Measurements from ENCODE around the gene ERN1. TPM values are rescaled to one million over a fixed set of nuclear protein-coding genes. Genes with fewer than 3 reads are reported as not detected.

The ERN1 gene
- total and polyA plus RNA-seq, 3 donors from 2014 or later = 7.0 to 13.0 (median 12.8) TPM

- Histone ChIP-seq H3K36me3 (ENCODE audit: low read depth, missing control alignments) (no peaks in the 10 kb centered on the region), H3K27ac (no peak overlapping the region), H3K27me3 (no peaks in the 10 kb centered on the region), H3K4me1 (peaks cover 7% of the 10 kb centered on the region), H3K4me3 (no peak overlapping the region), H3K9me3 (no peaks in the 10 kb centered on the region)
- no peak for TF ChIP-seq POLR2A (IDR thresholded peaks at IDR 0.05)
- TF ChIP-seq, protein P1, sequence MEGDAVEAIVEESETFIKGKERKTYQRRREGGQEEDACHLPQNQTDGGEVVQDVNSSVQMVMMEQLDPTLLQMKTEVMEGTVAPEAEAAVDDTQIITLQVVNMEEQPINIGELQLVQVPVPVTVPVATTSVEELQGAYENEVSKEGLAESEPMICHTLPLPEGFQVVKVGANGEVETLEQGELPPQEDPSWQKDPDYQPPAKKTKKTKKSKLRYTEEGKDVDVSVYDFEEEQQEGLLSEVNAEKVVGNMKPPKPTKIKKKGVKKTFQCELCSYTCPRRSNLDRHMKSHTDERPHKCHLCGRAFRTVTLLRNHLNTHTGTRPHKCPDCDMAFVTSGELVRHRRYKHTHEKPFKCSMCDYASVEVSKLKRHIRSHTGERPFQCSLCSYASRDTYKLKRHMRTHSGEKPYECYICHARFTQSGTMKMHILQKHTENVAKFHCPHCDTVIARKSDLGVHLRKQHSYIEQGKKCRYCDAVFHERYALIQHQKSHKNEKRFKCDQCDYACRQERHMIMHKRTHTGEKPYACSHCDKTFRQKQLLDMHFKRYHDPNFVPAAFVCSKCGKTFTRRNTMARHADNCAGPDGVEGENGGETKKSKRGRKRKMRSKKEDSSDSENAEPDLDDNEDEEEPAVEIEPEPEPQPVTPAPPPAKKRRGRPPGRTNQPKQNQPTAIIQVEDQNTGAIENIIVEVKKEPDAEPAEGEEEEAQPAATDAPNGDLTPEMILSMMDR (IDR thresholded peaks at IDR 0.05) = no peak
- DNase-seq = peak; percentile 7
- intact Hi-C loops (cut with DNase I; ENCODE audit: low total_unique reads) = no loop called here
- WGBS, 2 donors = 52 to 80% methylated on average over 4 to 14 of the region's 22 CpGs
Observed at GRCh38 chr17:64002658-64003525, 127.1 kb downstream of the ERN1 start.

GRCh38 chr17:64001763-64002529, 128.0 kb downstream of the ERN1 start:
- intact Hi-C loops (cut with DNase I; ENCODE audit: low total_unique reads) = no loop called here
- Histone ChIP-seq H3K4me3 (no peak overlapping the region), H3K27me3 (no peaks in the 10 kb centered on the region), H3K36me3 (ENCODE audit: low read depth, missing control alignments) (no peaks in the 10 kb centered on the region), H3K4me1 (peaks cover 10% of the 10 kb centered on the region), H3K9me3 (no peaks in the 10 kb centered on the region), H3K27ac (no peak overlapping the region)
- no peak for DNase-seq
- 67 to 80% methylated on average over 11 to 14 of the region's 14 CpGs for WGBS, 2 donors
- no peak for TF ChIP-seq POLR2A (IDR thresholded peaks at IDR 0.05)
- TF ChIP-seq, protein P1 (IDR thresholded peaks at IDR 0.05) = no peak

- Histone ChIP-seq H3K36me3 (ENCODE audit: low read depth, missing control alignments) (no peaks in the 10 kb centered on the region), H3K4me3 (no peak overlapping the region), H3K4me1 (peaks cover 10% of the 10 kb centered on the region), H3K9me3 (no peaks in the 10 kb centered on the region), H3K27me3 (no peaks in the 10 kb centered on the region), H3K27ac (no peak overlapping the region)
- no peak for DNase-seq
- intact Hi-C loops (cut with DNase I; ENCODE audit: low total_unique reads) = no loop called here
- 88 to 94% methylated on average over 5 to 7 of the region's 7 CpGs for WGBS, 2 donors
- TF ChIP-seq, protein P1 (IDR thresholded peaks at IDR 0.05) = no peak
- no peak for TF ChIP-seq POLR2A (IDR thresholded peaks at IDR 0.05)
Observed at GRCh38 chr17:64001091-64001579, 128.8 kb downstream of the ERN1 start.

DNA sequence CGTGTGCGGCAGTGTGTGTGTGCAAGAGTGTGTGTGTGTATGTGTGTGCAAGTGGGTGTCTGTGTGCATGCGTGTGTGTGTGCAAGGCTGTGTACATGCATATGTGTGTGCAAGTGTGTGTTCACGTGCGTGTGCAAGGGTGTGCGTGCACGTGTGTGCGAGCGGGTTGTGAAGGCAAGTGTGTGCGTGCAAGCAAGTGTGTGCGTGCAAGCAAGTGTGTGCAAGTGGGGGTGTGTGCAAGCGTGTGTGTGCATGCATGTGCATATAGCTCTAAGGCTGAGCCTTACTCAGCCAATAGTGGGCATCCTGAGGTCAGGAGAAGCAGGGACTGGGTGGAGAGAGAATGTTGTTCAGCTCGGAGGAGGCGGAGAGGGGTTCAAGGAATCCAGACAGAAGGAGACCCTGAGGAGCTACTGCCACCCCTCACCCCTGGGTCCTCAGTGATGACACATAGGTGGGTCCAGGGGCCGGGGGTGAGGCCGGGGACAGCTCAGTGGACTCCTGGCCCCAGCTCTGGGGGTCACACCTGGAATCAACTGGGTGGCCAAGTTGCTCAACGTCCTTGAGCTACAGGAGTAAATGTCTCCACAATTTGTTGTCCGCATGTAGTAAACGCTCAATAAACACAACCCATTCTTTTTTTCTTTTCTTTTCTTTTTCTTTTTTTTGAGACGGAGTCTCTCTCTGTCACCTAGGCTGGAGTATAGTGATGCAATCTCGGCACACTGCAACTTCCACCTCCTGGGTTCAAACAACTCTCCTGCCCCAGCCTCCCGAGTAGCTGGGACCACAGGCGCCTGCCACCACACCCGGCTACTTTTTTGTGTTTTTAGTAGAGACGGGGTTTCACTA, 130.0 kb downstream of the ERN1 start:
- intact Hi-C loops (cut with DNase I; ENCODE audit: low total_unique reads) = no loop called here
- no peak for TF ChIP-seq POLR2A (IDR thresholded peaks at IDR 0.05)
- TF ChIP-seq, protein P1 (IDR thresholded peaks at IDR 0.05) = no peak
- Histone ChIP-seq H3K36me3 (ENCODE audit: low read depth, missing control alignments) (no peaks in the 10 kb centered on the region), H3K4me3 (no peak overlapping the region), H3K27ac (no peak overlapping the region), H3K27me3 (no peaks in the 10 kb centered on the region), H3K4me1 (peaks cover 10% of the 10 kb centered on the region), H3K9me3 (no peaks in the 10 kb centered on the region)
- no peak for DNase-seq
- 78 to 80% methylated on average over 25 of the region's 25 CpGs for WGBS, 2 donors
